HL-60 (cell line): ENCODE measurements around the gene CAPG.

Source experiments
- REST ChIP-seq: IDR thresholded peaks from 2 replicates; pipeline ENCODE4 v1.6.1; 2012; ENCODE audit warnings: low read depth; ENCODE audit not compliant: insufficient replicate concordance
- TF ChIP-seq, protein P1 (sequence below): IDR thresholded peaks from one replicate; pipeline ENCODE4 v1.5.1; 2011; ENCODE audit warnings: low read length, control low read depth, inconsistent platforms; ENCODE audit not compliant: insufficient read depth

DNA sequence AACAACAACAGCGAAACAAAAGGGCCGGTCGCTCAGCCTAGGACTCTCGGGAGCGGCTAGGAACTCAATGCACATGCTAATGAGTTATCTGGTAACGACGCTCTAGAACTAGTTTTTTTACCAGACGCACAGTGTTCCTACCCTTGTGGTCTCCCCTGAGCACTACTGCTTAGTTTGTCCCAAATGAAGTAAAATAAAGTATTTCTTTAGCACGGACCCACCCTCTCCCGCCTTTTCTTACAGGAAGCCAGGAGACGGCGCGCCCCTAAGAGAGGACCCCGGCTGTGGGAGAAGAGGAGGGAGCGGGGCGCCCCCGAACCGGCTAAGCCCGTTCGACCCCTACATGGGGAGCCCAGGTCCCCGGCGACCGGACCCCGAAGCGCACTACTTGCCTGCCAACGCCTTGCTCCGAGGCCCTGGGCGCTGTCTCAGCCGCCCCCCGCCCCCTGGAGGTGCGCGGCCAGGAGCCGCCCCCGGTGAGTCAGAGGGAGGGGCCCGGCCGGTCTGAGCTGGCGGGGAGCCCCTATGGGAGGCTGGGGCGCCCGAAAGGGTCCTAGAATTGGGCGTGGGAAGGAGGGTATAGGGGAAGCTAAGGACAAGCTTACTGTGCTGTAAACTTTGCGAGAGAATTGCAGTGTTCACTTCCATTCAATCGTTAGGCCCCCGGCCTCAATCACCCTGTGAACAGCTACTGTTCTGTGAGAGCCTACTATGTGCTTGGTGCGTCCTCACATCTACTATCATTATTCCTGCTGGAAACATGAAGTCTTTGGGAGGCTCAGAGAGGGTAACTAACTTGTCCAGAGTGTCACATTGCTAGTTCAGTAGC is 3.6 kb upstream of the CAPG start:
- TF ChIP-seq REST: no peak
- TF ChIP-seq, protein P1, sequence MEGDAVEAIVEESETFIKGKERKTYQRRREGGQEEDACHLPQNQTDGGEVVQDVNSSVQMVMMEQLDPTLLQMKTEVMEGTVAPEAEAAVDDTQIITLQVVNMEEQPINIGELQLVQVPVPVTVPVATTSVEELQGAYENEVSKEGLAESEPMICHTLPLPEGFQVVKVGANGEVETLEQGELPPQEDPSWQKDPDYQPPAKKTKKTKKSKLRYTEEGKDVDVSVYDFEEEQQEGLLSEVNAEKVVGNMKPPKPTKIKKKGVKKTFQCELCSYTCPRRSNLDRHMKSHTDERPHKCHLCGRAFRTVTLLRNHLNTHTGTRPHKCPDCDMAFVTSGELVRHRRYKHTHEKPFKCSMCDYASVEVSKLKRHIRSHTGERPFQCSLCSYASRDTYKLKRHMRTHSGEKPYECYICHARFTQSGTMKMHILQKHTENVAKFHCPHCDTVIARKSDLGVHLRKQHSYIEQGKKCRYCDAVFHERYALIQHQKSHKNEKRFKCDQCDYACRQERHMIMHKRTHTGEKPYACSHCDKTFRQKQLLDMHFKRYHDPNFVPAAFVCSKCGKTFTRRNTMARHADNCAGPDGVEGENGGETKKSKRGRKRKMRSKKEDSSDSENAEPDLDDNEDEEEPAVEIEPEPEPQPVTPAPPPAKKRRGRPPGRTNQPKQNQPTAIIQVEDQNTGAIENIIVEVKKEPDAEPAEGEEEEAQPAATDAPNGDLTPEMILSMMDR: no peak
